ENCODE measurements around the gene CLCNKA.

The CLCNKA gene

GRCh38 chr1:16067127-16067768 lies 45.4 kb downstream of the CLCNKA start:
- no peak for TF ChIP-seq CTCF (IDR thresholded peaks at IDR 0.05)

GRCh38 chr1:16067933-16068332 lies 46.1 kb downstream of the CLCNKA start:
- no peak for TF ChIP-seq CTCF (IDR thresholded peaks at IDR 0.05)

- TF ChIP-seq CTCF (IDR thresholded peaks at IDR 0.05) = no peak
Measured at GRCh38 chr1:16068356-16069270, 46.8 kb downstream of the CLCNKA start.

- no peak for TF ChIP-seq CTCF (IDR thresholded peaks at IDR 0.05)
Measured at GRCh38 chr1:16070640-16071355, 49.0 kb downstream of the CLCNKA start.

- no peak for TF ChIP-seq CTCF (IDR thresholded peaks at IDR 0.05)
Measured at GRCh38 chr1:16071614-16072013, 49.8 kb downstream of the CLCNKA start.

GRCh38 chr1:16072095-16072494 lies 50.3 kb downstream of the CLCNKA start:
- TF ChIP-seq CTCF (IDR thresholded peaks at IDR 0.05) = no peak

GRCh38 chr1:16072616-16073484 lies 51.0 kb downstream of the CLCNKA start:
- TF ChIP-seq CTCF (IDR thresholded peaks at IDR 0.05) = no peak

Measured in LNCAP (cell line).